ENCODE measurements around the gene MIA3. TPM values are rescaled to one million over a fixed set of nuclear protein-coding genes. Genes with fewer than 3 reads are reported as not detected.

MIA3 gene
- total RNA-seq, 4 donors from 2014 or later: 24.1 to 75.3 (median 47.9) TPM

- no peak for TF ChIP-seq CTCF (IDR thresholded peaks at IDR 0.05 in 4 of 5, conservative IDR thresholded peaks at IDR 0.05 in 1 of 5)
- no peak for TF ChIP-seq POLR2A (IDR thresholded peaks at IDR 0.05)
- Histone ChIP-seq H3K4me3 (no peak overlapping the region), H3K4me1 (no peaks in the 10 kb centered on the region), H3K9me3 (no peaks in the 10 kb centered on the region), H3K27ac (no peak overlapping the region), H3K36me3 (peaks cover 0 to 14% of the 10 kb centered on the region in 2 donors), H3K27me3 (no peaks in the 10 kb centered on the region)
- in situ Hi-C loops (cut with MboI; ENCODE audit: low sequenced_read_pairs in 4 of 4): no loop called here
- intact Hi-C loops (cut with DNase I; ENCODE audit: low total_unique reads): no loop called here
- no peak for ATAC-seq
- no peak for DNase-seq
Observed at GRCh38 chr1:222582099-222582774, 35.7 kb upstream of the MIA3 start.

- no peak overlapping the region for H3K4me3 ChIP-seq
- TF ChIP-seq CTCF (IDR thresholded peaks at IDR 0.05 in 4 of 5, conservative IDR thresholded peaks at IDR 0.05 in 1 of 5): no peak
- TF ChIP-seq POLR2A (IDR thresholded peaks at IDR 0.05): no peak
- H3K9me3 ChIP-seq: no peaks in the 10 kb centered on the region
- DNase-seq (no peak), ATAC-seq (no peak)
- H3K27me3 ChIP-seq: no peaks in the 10 kb centered on the region
- H3K4me1 ChIP-seq: no peaks in the 10 kb centered on the region
- peaks cover 0 to 14% of the 10 kb centered on the region in 2 donors for H3K36me3 ChIP-seq
- intact Hi-C loops (cut with DNase I; ENCODE audit: low total_unique reads): no loop called here
- in situ Hi-C loops (cut with MboI; ENCODE audit: low sequenced_read_pairs in 4 of 4): no loop called here
- H3K27ac ChIP-seq: no peak overlapping the region
Observed at GRCh38 chr1:222583079-222583478, 34.8 kb upstream of the MIA3 start.

- in situ Hi-C loops (cut with MboI; ENCODE audit: low sequenced_read_pairs in 4 of 4) (no loop called here), intact Hi-C loops (cut with DNase I; ENCODE audit: low total_unique reads) (no loop called here)
- Histone ChIP-seq H3K4me1 (peaks cover 12 to 18% of the 10 kb centered on the region in 2 donors), H3K9me3 (no peaks in the 10 kb centered on the region), H3K27ac (no peak overlapping the region), H3K36me3 (peaks cover 0 to 14% of the 10 kb centered on the region in 2 donors), H3K4me3 (no peak overlapping the region), H3K27me3 (no peaks in the 10 kb centered on the region)
- DNase-seq: no peak
- no peak for ATAC-seq
- TF ChIP-seq POLR2A (IDR thresholded peaks at IDR 0.05): no peak
- no peak for TF ChIP-seq CTCF (IDR thresholded peaks at IDR 0.05 in 4 of 5, conservative IDR thresholded peaks at IDR 0.05 in 1 of 5)
Observed at GRCh38 chr1:222586842-222587241, 31.1 kb upstream of the MIA3 start.

- ATAC-seq: no peak
- H3K27ac ChIP-seq: no peak overlapping the region
- intact Hi-C loops (cut with DNase I; ENCODE audit: low total_unique reads) (no loop called here), in situ Hi-C loops (cut with MboI; ENCODE audit: low sequenced_read_pairs in 4 of 4) (no loop called here)
- H3K9me3 ChIP-seq: no peaks in the 10 kb centered on the region
- peaks cover 0 to 8% of the 10 kb centered on the region in 2 donors for H3K36me3 ChIP-seq
- TF ChIP-seq CTCF (IDR thresholded peaks at IDR 0.05 in 4 of 5, conservative IDR thresholded peaks at IDR 0.05 in 1 of 5): no peak
- no peak for TF ChIP-seq POLR2A (IDR thresholded peaks at IDR 0.05)
- DNase-seq: no peak
- peaks cover 12 to 18% of the 10 kb centered on the region in 2 donors for H3K4me1 ChIP-seq
- no peak overlapping the region for H3K4me3 ChIP-seq
- H3K27me3 ChIP-seq: no peaks in the 10 kb centered on the region
Observed at GRCh38 chr1:222588135-222588534, 29.8 kb upstream of the MIA3 start.

All from gastrocnemius medialis (tissue), 4 donors.